ENCODE data around the gene IL6ST.

Gene IL6ST

DNA sequence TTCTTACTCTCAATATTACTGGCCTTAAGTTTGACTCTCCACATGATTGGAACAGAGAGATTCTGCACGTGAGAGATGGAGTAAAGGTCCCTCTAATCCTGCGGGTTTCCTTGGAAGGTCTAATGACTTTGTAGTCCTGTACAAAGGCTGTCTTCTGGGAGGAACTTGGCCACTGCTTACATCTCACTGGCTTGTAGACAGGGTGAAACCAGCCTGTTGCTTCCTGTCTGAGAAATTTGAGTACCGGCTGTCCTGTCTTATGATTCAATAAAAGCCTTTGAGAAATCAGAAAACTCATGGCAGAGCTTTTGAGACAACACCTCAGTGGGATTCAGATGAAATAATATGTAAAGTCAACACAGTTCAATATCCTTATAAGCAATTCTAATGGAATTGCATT, 100.6 kb downstream of the IL6ST start:
- DNase-seq, result no peak

DNA sequence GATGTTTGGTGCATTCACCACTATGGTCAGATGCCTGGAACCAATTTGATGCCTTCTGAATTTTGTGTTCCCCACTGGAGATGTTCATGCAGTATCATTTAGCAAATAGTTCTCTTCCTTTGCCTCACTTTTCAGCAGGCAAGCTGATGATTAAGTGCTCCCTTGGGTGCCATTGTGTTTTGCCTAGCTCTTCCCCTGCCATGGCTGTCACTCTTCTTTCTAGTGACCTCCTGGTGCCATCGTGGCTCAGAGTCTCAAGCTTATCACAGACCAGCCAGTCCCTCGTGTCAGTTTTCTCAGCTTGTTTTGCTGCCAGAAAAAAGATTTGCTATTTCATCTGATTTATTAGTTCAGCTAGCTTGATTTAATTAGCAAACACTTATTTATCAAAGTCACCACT, 102.3 kb downstream of the IL6ST start:
- no peak for DNase-seq

DNA sequence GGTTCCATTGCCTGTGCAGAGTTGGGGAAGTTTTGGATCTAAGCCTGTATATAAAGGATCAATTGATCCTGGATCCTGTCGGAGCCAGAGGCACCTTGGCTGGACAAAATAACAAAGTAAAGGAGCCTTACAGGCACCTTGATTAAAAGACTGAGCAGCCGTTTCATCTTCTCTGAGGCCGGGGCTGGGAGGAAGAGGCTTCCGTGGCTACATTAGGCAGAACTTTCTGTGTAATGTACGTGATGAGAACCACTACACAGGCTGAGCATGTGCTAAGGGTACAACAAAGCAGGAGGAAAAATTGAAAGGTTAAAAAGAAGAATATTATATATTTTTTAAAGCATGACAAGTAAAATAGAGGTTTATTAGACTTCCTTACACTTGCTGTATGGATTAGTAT, 106.6 kb downstream of the IL6ST start:
- DNase-seq, result no peak

- DNase-seq, result no peak
Observed at GRCh38 chr5:55885359-55885758, 109.4 kb downstream of the IL6ST start.

All from HCEC 1CT (cell line).